CD8-positive, alpha-beta memory T cell (primary cell): ENCODE measurements around the gene ATP8A1. TPM values are rescaled to one million over a fixed set of nuclear protein-coding genes. Genes with fewer than 3 reads are reported as not detected.
"Not testable (repeated sequence)": the region's sequence is repeated elsewhere in the genome, so short reads cannot be mapped to it uniquely, and the experiment has no call there.

Experiments
- CTCF ChIA-PET: fragments of 350-600 bp; sonication (Branson Sonifier 250); formaldehyde crosslinking; loops from one replicate; lab custom pipeline; 2021; ENCODE audit warnings: antibody characterized with exemption; lab: Charles Lee
- POLR2A ChIA-PET: fragments of 350-600 bp; sonication (Branson Sonifier 250); formaldehyde crosslinking; loops from one replicate; lab custom pipeline; 2021; ENCODE audit warnings: antibody characterized with exemption; lab: Charles Lee
- DNase-seq, 5 donors: peaks; one replicate each; pipeline versions ENCODE4 v3.0.0 to v3.0.0-alpha.2; 2020 to 2022; ENCODE audit warnings: mixed read lengths in 1 of 5
- H3K27ac ChIP-seq: one replicate; pipeline ENCODE4 v1.7.0; 2013; ENCODE audit warnings: low read depth, mild to moderate bottlenecking, low read length, moderate library complexity
- H3K27me3 ChIP-seq: 2 replicates; pipeline ENCODE4 v1.7.0; 2013; ENCODE audit warnings: low read length, mild to moderate bottlenecking; ENCODE audit not compliant: insufficient read depth, poor library complexity, severe bottlenecking
- H3K36me3 ChIP-seq: 2 replicates; pipeline ENCODE4 v1.7.0; 2013; ENCODE audit warnings: mild to moderate bottlenecking, low read length, moderate library complexity; ENCODE audit not compliant: insufficient read depth
- H3K4me1 ChIP-seq: 2 replicates; pipeline ENCODE4 v1.7.0; 2013; ENCODE audit warnings: mild to moderate bottlenecking, low read length, moderate library complexity; ENCODE audit not compliant: insufficient read depth
- H3K4me3 ChIP-seq: 2 replicates; pipeline ENCODE4 v1.7.0; 2013; ENCODE audit warnings: mild to moderate bottlenecking, low read length
- H3K9me3 ChIP-seq: 2 replicates; pipeline ENCODE4 v1.7.0; 2013; ENCODE audit warnings: mild to moderate bottlenecking, low read length
- H3K27ac Mint-ChIP-seq, 8 donors: one replicate each; pipeline ENCODE4 v1.8.0; 2020 to 2021; ENCODE audit warnings: mixed read lengths in 8 of 8, mild to moderate bottlenecking in 6 of 8, inconsistent platforms in 3 of 8, moderate library complexity in 3 of 8
- H3K27me3 Mint-ChIP-seq, 2 donors: one replicate each; pipeline ENCODE4 v1.8.0; 2020 to 2021; ENCODE audit warnings: mixed read lengths in 2 of 2, mild to moderate bottlenecking in 1 of 2, moderate library complexity in 1 of 2
- H3K36me3 Mint-ChIP-seq, 3 donors: one replicate each; pipeline ENCODE4 v1.8.0; 2020 to 2021; ENCODE audit warnings: mixed read lengths in 3 of 3, inconsistent platforms in 1 of 3, mild to moderate bottlenecking in 1 of 3
- H3K4me1 Mint-ChIP-seq, 3 donors: one replicate each; pipeline ENCODE4 v1.8.0; 2020 to 2021; ENCODE audit warnings: mixed read lengths in 3 of 3, inconsistent platforms in 1 of 3, mild to moderate bottlenecking in 1 of 3
- H3K4me3 Mint-ChIP-seq, 7 donors: one replicate each; pipeline ENCODE4 v1.8.0; 2020 to 2021; ENCODE audit warnings: mixed read lengths in 7 of 7, mild to moderate bottlenecking in 6 of 7, moderate library complexity in 4 of 7, inconsistent platforms in 2 of 7
- H3K9me3 Mint-ChIP-seq, 5 donors: one replicate each; pipeline ENCODE4 v1.8.0; 2020 to 2022; ENCODE audit warnings: mixed read lengths in 5 of 5, mild to moderate bottlenecking in 3 of 5, moderate library complexity in 2 of 5, inconsistent platforms in 1 of 5
- polyA plus RNA-seq: library from polyadenylated mRNA; unstranded; fragments of 300-500 nt; fragmentation: Illumina TruSeq; gene quantifications from one replicate; pipeline ENCODE4 v1.2.3, GENCODE V29; 2021
- total RNA-seq, 2 experiments: library from RNA; stranded (reverse); gene quantifications; one replicate each; pipeline ENCODE4 v1.2.3, GENCODE V29; 2021

Gene ATP8A1
- 10 to 100 TPM; 23.3 to 24.4 TPM for total RNA-seq
- polyA plus RNA-seq = 13.8 TPM

GRCh38 chr4:42656944-42657792, at the start of gene ATP8A1:
Gene ATP8A1 (minus strand): TSS chr4:42657105. CDS start chr4:42656873, 232 bp downstream.
- Histone ChIP-seq H3K27ac (peak within 1 kb of the TSS; percentile 67), H3K4me3 (peak within 1 kb of the TSS; percentile 95), H3K9me3 (no peaks in the 10 kb centered on the region), H3K36me3 (no peaks in the 10 kb centered on the region), H3K27me3 (no peaks in the 10 kb centered on the region), H3K4me1 (peaks cover 31% of the 10 kb centered on the region)
- ChIA-PET CTCF (interaction anchor here (0.7 to 3.6 kb wide), 15 partner anchors 9 to 160 kb away, joined by 3 to 29 read pairs (median 5); no protein-coding TSS in a partner anchor), POLR2A (interaction anchor here (0.6 to 3.0 kb wide), 13 partner anchors 9 to 83 kb away, joined by 3 to 29 read pairs (median 4); no protein-coding TSS in a partner anchor)
- Mint-ChIP-seq H3K4me3 (peak within 1 kb of the TSS; percentile 96 to 99 (median 97)), H3K27me3 (peaks cover 0 to 1% of the 10 kb centered on the region in 2 donors), H3K36me3 (peaks cover 11 to 34% (median 12%) of the 10 kb centered on the region in 3 donors), H3K27ac (peak within 1 kb of the TSS; percentile 93 to 99 (median 97)), H3K9me3 (peaks cover 0 to 5% (median under 1%) of the 10 kb centered on the region in 5 donors), H3K4me1 (peaks cover 48 to 50% (median 50%) of the 10 kb centered on the region in 3 donors)
- DNase-seq = peak; percentile 91 to 94 (median 93)

GRCh38 chr4:42706086-42706485, 49.2 kb upstream of the ATP8A1 start:
- DNase-seq = no peak
- Histone ChIP-seq H3K27me3 (no peaks in the 10 kb centered on the region), H3K9me3 (no peaks in the 10 kb centered on the region), H3K27ac (no peak overlapping the region), H3K36me3 (no peaks in the 10 kb centered on the region), H3K4me3 (no peak overlapping the region), H3K4me1 (no peaks in the 10 kb centered on the region)
- peaks cover 0 to 3% (median 0%) of the 10 kb centered on the region in 5 donors for H3K9me3 Mint-ChIP-seq
- peaks cover 0 to 3% (median 0%) of the 10 kb centered on the region in 3 donors for H3K36me3 Mint-ChIP-seq
- POLR2A ChIA-PET = no interaction called here
- CTCF ChIA-PET = no interaction called here
- no peak overlapping the region for H3K27ac Mint-ChIP-seq
- H3K27me3 Mint-ChIP-seq = peaks cover under 1 to 11% of the 10 kb centered on the region in 2 donors
- H3K4me3 Mint-ChIP-seq = no peak overlapping the region
- peaks cover 0 to 5% (median 3%) of the 10 kb centered on the region in 3 donors for H3K4me1 Mint-ChIP-seq

GRCh38 chr4:42703813-42704212, 46.9 kb upstream of the ATP8A1 start:
- peaks cover 0 to 14% (median under 1%) of the 10 kb centered on the region in 3 donors for H3K36me3 Mint-ChIP-seq
- no peak overlapping the region for H3K4me3 Mint-ChIP-seq
- ChIA-PET CTCF (interaction anchor here (1.2 kb wide), 1 partner anchor 87 kb away, joined by 3 read pairs; no protein-coding TSS in a partner anchor), POLR2A (no interaction called here)
- no peaks in the 10 kb centered on the region for H3K4me1 ChIP-seq
- H3K27me3 ChIP-seq = no peaks in the 10 kb centered on the region
- no peaks in the 10 kb centered on the region for H3K9me3 ChIP-seq
- H3K27ac Mint-ChIP-seq = no peak overlapping the region
- peaks cover 0 to 6% of the 10 kb centered on the region in 2 donors for H3K27me3 Mint-ChIP-seq
- peaks cover 0 to 5% (median 3%) of the 10 kb centered on the region in 3 donors for H3K4me1 Mint-ChIP-seq
- DNase-seq = no peak
- no peak overlapping the region for H3K27ac ChIP-seq
- H3K9me3 Mint-ChIP-seq = peaks cover 0 to 7% (median 0%) of the 10 kb centered on the region in 5 donors
- no peaks in the 10 kb centered on the region for H3K36me3 ChIP-seq
- no peak overlapping the region for H3K4me3 ChIP-seq

- no peak for DNase-seq
- H3K27me3 Mint-ChIP-seq = no peaks in the 10 kb centered on the region
- no peak overlapping the region for H3K4me3 Mint-ChIP-seq
- H3K27ac Mint-ChIP-seq = no peak overlapping the region
- CTCF ChIA-PET = interaction anchor here (1.2 kb wide), 1 partner anchor 86 kb away, joined by 3 read pairs; no protein-coding TSS in a partner anchor
- H3K4me3 ChIP-seq = no peak overlapping the region
- H3K9me3 ChIP-seq = no peaks in the 10 kb centered on the region
- no peaks in the 10 kb centered on the region for H3K27me3 ChIP-seq
- POLR2A ChIA-PET = no interaction called here
- no peaks in the 10 kb centered on the region for H3K4me1 ChIP-seq
- H3K36me3 Mint-ChIP-seq = peaks cover 0 to 19% (median 2%) of the 10 kb centered on the region in 3 donors
- no peak overlapping the region for H3K27ac ChIP-seq
- H3K4me1 Mint-ChIP-seq = peaks cover 0 to 5% (median 3%) of the 10 kb centered on the region in 3 donors
- no peaks in the 10 kb centered on the region for H3K36me3 ChIP-seq
- peaks cover 0 to 7% (median 0%) of the 10 kb centered on the region in 5 donors for H3K9me3 Mint-ChIP-seq
Observed at GRCh38 chr4:42702895-42703294, 46.0 kb upstream of the ATP8A1 start.

GRCh38 chr4:42701780-42702179, 44.9 kb upstream of the ATP8A1 start:
- peak overlapping the region in 2 of 8 donors; percentile 73 to 96 for H3K27ac Mint-ChIP-seq
- H3K4me3 ChIP-seq, CTCF ChIA-PET, H3K9me3 Mint-ChIP-seq, H3K27ac ChIP-seq, H3K4me1 ChIP-seq, H3K9me3 ChIP-seq, POLR2A ChIA-PET, H3K27me3 ChIP-seq, H3K27me3 Mint-ChIP-seq, H3K36me3 ChIP-seq, H3K4me1 Mint-ChIP-seq: not testable (repeated sequence)
- peak overlapping the region in 2 of 7 donors; percentile 45 to 55 for H3K4me3 Mint-ChIP-seq
- peak in 1 of 5 donors; percentile 10 for DNase-seq
- H3K36me3 Mint-ChIP-seq = peaks cover 0 to 23% (median 2%) of the 10 kb centered on the region in 3 donors

- Mint-ChIP-seq H3K4me1 (no peaks in the 10 kb centered on the region), H3K9me3 (no peaks in the 10 kb centered on the region), H3K27ac (no peak overlapping the region), H3K36me3 (no peaks in the 10 kb centered on the region), H3K27me3 (no peaks in the 10 kb centered on the region), H3K4me3 (no peak overlapping the region)
- H3K36me3 ChIP-seq = no peaks in the 10 kb centered on the region
- no peak for DNase-seq
- H3K9me3 ChIP-seq = no peaks in the 10 kb centered on the region
- CTCF ChIA-PET = no interaction called here
- no peaks in the 10 kb centered on the region for H3K4me1 ChIP-seq
- POLR2A ChIA-PET = no interaction called here
- H3K27ac ChIP-seq = no peak overlapping the region
- H3K4me3 ChIP-seq = no peak overlapping the region
- no peaks in the 10 kb centered on the region for H3K27me3 ChIP-seq
Observed at GRCh38 chr4:42690537-42690936, 33.6 kb upstream of the ATP8A1 start.

- POLR2A ChIA-PET = no interaction called here
- no peaks in the 10 kb centered on the region for H3K9me3 Mint-ChIP-seq
Observed at GRCh38 chr4:42683393-42683792, 26.5 kb upstream of the ATP8A1 start.

More at GRCh38 chr4:42683393-42683792, 26.5 kb upstream of the ATP8A1 start:
- no peak overlapping the region for H3K4me3 Mint-ChIP-seq
- Histone ChIP-seq H3K9me3 (no peaks in the 10 kb centered on the region), H3K27ac (no peak overlapping the region), H3K4me3 (no peak overlapping the region), H3K4me1 (no peaks in the 10 kb centered on the region), H3K27me3 (no peaks in the 10 kb centered on the region), H3K36me3 (no peaks in the 10 kb centered on the region)
- peaks cover 0 to 13% (median 4%) of the 10 kb centered on the region in 3 donors for H3K4me1 Mint-ChIP-seq
- H3K27ac Mint-ChIP-seq = peak overlapping the region in 1 of 8 donors; percentile 31
- peaks cover 0 to 6% (median 0%) of the 10 kb centered on the region in 3 donors for H3K36me3 Mint-ChIP-seq
- DNase-seq = no peak
- H3K27me3 Mint-ChIP-seq = no peaks in the 10 kb centered on the region
- CTCF ChIA-PET = interaction anchor here (1.5 kb wide), 1 partner anchor 26 kb away, joined by 5 read pairs; the partner anchor contains the start of gene ATP8A1
